HG02759 (cell line): ENCODE results near the gene MAP2.
A peak's percentile ranks its signal among the peaks of the same experiment; 100 is the strongest.

Experiments used
- ATAC-seq: cut with Tn5 transposase; IDR thresholded peaks from one replicate; pipeline ENCODE4 v1.9.1; 2021; ENCODE audit warnings: mild to moderate bottlenecking, moderate library complexity; ENCODE audit not compliant: unreplicated experiment

Gene MAP2

DNA sequence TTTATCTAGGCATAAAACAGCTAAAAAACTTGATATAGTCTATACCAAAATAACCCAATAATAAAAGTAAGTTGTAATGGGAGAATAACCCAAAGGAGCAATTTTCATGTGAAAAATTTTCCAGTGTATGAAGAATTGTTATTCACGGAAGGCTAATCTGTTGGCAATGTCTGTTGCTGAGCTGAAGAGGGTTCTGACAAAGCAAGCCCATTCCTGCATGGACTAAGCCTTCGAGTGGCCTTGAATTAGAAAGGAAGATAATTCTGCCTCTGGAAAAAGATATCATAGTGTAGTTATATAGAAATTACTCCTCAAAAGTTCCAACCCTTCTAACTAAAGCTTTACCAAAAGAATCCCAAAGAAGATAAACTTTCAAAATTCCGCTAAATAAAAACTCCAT lies 101.5 kb downstream of the MAP2 start:
- ATAC-seq, result no peak

GRCh38 chr2:209525834-209526281 lies 102.0 kb downstream of the MAP2 start:
- ATAC-seq, result peak; percentile 33

DNA sequence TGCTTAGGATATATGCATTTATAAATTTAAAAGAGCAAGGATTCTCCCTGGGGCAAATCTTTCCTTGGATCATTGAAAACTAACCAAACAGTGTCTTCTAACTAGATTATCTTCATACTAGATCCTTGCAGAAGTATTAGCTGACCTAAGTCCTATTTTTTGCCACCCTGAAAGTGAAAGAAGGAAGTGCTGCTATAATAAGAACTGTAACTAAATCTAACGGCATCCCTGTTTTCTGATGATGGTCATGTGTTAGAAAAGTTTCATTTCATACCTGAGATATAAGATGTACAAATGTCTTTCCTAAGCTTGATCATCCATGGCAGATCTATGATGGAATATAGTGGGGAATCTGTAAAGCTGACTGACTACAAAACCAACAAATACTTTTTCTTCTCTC lies 102.7 kb downstream of the MAP2 start:
- ATAC-seq, result no peak

DNA sequence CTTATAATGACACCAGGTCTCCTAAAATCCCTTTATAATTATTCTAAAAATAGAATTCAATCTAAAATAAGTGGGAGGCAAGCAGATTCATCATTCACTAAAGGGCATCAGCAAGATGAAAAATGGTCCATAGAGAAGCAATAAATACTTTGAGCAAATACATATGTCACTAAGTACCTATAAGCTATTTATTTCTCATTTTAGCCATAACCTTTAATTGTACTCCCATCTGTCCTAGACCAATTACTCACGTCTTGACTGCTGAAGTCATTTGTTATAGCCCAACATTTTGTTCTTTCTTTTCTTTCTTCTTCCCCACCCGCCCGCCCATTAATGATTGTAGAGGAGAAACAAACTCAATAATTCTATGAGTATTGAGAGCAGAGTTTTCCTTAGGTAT lies 105.7 kb downstream of the MAP2 start:
- ATAC-seq, result no peak

DNA sequence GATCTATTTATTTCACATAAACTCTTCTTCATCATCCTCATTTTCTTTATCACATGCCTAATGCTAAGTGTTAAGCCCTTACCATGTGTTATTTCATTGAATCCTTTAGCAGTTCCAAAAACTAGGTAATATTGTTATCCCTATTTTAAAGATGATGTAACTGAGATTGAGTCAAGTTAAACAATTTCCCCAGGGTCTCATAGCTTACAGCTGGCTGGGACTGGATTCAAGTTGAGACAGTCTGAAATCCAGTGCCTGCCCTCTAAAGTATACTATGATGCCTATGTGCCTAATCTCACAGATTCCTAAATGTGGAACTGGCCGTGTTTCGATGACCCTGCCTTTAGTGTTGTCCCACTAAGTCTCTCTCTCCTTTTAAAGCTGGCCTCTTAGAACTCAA lies 108.5 kb downstream of the MAP2 start:
- ATAC-seq, result no peak

GRCh38 chr2:209533391-209533790 lies 109.5 kb downstream of the MAP2 start:
- no peak for ATAC-seq

- ATAC-seq, result no peak
Measured at GRCh38 chr2:209534228-209534627, 110.4 kb downstream of the MAP2 start.

DNA sequence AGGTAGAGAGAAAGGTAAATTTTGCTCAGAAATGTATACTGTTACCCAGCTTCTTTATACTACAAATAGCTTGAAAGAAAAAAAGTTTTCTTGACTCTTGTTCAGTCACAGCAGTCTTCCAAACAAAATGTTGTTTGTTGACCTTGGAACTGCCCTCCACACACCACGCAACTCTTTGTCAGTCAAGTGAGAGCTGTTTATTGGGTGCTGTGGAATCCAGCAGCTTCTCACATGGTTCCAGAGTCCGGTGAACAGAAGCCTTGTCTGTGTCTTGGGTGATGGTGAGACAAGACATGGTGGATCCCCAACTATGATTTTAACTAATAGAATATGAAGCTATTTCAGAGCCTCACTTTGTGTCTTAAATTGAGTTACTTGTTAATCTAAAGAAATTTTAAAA lies 112.5 kb downstream of the MAP2 start:
- ATAC-seq, result no peak

- ATAC-seq, result no peak
Measured at GRCh38 chr2:209547726-209548125, 123.9 kb downstream of the MAP2 start.

DNA sequence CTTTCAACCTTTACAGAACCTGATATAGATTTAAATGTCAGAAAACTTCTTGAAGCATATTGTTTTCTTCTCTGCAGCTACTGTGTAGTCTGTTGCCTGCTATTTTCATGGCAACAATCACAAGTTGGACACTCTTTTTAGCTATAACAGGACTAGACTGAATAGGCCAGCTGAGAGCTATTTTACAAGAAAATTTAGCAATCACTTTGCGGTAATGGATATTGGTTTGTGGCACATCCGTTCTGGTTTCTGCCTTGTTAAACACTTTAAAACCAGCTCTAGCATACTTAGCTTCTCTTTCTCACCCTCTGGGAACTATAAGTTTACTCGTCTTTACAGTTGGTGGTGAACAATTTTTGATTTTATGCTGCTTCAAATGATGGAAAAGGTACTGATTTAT lies 125.7 kb downstream of the MAP2 start:
- no peak for ATAC-seq

GRCh38 chr2:209553913-209554312 lies 130.1 kb downstream of the MAP2 start:
- ATAC-seq, result no peak

GRCh38 chr2:209556354-209556961 lies 132.6 kb downstream of the MAP2 start:
- peak; percentile 75 for ATAC-seq

GRCh38 chr2:209560911-209561310 lies 137.1 kb downstream of the MAP2 start:
- no peak for ATAC-seq

DNA sequence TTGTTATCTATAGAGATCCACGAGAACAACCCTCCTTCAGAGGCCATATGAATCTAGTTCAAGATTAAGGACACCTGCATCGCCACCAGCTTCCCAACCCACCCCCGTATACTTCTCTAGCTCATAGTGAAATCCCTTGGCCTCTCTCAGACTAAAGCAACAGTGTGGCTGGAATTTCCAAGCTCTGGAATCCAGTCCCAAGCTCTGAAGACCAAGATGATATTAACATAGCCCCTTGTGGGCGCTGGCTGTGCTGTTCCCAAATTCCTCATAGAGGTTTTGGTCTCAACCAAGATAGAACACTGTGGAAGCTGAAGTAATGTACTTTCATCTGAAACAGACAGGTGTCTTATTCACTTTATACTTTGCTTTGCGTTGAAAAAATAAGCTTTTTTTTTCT lies 139.6 kb downstream of the MAP2 start:
- ATAC-seq, result no peak

- ATAC-seq, result no peak
Measured at GRCh38 chr2:209564816-209565215, 141.0 kb downstream of the MAP2 start.

DNA sequence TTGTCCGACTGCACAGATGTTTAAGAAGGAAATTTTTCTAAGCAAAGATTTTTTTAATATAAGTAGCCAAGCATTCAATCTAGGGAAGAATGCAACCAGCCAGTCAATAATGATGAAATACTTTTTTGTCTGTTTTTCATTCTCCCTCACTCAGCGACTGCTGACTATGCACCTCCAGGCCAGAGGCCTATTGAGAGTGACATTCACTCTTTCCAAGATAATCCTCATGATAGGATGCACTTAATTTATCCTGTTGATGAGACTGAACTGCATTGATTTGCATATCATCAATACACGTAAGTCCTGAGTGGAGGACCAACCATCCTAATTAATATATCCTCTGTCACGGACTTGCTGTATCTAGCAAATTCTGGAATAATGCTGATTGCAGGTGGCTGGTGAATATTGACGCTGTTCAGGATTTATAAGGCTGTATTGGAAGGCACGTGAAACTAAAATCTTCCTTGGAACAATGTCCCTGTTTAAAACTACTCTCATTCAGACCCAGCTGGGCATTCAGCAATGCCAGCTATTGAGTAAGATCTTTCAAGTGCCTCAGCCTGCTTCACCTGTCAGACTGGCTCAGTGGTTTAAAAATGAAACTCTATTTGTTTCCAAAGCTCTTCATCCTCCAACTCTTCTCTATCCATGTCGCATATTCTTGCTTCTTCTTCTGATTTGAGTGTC lies 142.2 kb downstream of the MAP2 start:
- no peak for ATAC-seq

- ATAC-seq, result no peak
Measured at GRCh38 chr2:209570194-209570593, 146.3 kb downstream of the MAP2 start.

- no peak for ATAC-seq
Measured at GRCh38 chr2:209574515-209574914, 150.7 kb downstream of the MAP2 start.

DNA sequence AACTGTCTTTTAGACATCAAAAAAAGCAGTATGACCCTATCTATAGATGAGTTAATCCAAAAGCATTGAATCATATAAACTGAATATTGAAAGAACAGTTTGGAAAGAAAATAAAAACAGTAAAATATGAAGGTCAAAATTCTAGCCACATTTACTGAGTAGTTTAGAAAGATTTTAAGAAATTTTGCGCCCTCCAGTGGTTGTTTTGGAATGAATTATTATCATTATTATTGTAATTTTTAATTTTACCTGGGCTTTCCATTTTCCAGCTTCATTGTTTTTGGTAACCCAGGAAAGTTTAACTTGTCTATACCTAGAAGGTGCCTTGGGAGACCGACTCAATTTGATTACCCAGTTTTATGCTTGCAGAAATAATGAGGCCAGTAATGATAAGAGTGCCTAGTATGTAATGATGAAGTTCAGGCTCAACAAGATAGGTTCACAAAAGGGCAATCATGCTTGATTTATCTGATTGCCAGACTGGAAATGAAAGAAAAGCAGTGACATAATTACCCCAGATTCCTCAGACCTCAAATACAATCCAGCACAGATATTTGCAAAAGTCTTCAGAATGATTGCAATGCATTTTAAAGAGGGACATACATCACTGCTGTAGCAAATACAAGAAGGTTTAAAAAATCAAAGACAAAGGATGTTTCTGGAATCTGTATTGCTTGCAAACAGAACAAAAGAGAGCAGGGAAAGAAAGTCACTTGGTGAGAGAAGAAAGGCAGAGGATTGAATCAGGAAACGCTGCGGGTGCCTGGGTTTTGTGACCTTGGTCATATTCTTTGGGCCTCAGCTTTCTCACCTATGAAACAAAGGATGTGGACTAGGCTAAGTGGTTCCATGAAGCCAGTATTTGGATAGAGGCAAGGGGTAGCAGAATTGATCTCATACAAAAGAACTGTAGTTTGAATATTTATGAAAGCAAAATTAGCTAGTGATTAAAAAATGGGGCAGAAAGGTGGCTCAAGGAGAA lies 153.8 kb downstream of the MAP2 start:
- ATAC-seq, result no peak

DNA sequence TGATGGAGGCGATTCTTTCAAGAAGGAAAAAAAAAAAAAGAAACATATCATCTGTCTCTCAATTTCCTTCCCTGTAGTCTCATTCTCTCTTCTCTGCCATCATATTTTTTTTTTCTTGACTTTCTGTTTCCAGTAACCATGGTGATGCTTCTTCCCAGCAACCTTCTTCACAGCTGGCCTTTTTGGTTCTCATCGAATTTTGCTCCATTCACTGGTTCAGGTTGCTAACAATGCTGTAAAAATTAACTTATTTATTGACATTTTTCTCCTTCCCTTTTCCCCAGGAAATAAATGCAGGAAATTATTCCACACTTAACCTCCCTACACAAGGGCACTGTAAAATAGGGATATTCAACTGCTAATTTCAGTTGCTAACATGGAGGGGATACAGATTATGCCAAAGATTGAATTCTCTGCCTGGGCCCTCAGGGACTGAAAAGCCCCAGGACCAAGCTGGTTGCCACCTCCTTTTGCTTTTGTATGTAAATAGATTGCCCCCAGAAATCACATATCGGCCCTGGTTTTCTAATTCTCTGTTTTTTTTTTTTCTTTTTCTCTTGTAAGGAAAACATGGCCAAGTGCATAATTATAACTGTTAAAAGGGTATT lies 154.7 kb downstream of the MAP2 start:
- no peak for ATAC-seq

GRCh38 chr2:209579230-209579749 lies 155.4 kb downstream of the MAP2 start:
- no peak for ATAC-seq
